AG08396 (cell line): ENCODE results near the gene MEAK7.

Source experiments
- DNase-seq: peaks from one replicate; pipeline ENCODE4 v3.0.0; 2012; ENCODE audit warnings: low spot score, mixed read lengths

The MEAK7 gene

GRCh38 chr16:84511831-84512230 lies 7.4 kb upstream of the MEAK7 start:
- DNase-seq = no peak

- peak; percentile 75 for DNase-seq
Measured at GRCh38 chr16:84511180-84511800, 6.8 kb upstream of the MEAK7 start.

GRCh38 chr16:84509032-84509950 lies 4.8 kb upstream of the MEAK7 start:
- DNase-seq = no peak

- no peak for DNase-seq
Measured at GRCh38 chr16:84508502-84508901, 4.0 kb upstream of the MEAK7 start.

- DNase-seq = no peak
Measured at GRCh38 chr16:84507011-84507982, 2.8 kb upstream of the MEAK7 start.

GRCh38 chr16:84505249-84506187 lies 1.1 kb upstream of the MEAK7 start:
- no peak for DNase-seq

GRCh38 chr16:84503751-84504395 lies 586 bp downstream of the MEAK7 start:
- peak; percentile 57 for DNase-seq

GRCh38 chr16:84502581-84502980 lies 1.9 kb downstream of the MEAK7 start:
- DNase-seq = no peak

- DNase-seq = no peak
Measured at GRCh38 chr16:84502075-84502474, 2.4 kb downstream of the MEAK7 start.

- DNase-seq = peak; percentile 52
Measured at GRCh38 chr16:84501077-84501735, 3.3 kb downstream of the MEAK7 start.

- no peak for DNase-seq
Measured at GRCh38 chr16:84500531-84500930, 3.9 kb downstream of the MEAK7 start.

GRCh38 chr16:84499638-84500037 lies 4.8 kb downstream of the MEAK7 start:
- DNase-seq = no peak

- DNase-seq = no peak
Measured at GRCh38 chr16:84498859-84499620, 5.4 kb downstream of the MEAK7 start.

- no peak for DNase-seq
Measured at GRCh38 chr16:84498223-84498610, 6.2 kb downstream of the MEAK7 start.

- no peak for DNase-seq
Measured at GRCh38 chr16:84497418-84498222, 6.8 kb downstream of the MEAK7 start.

GRCh38 chr16:84496991-84497390 lies 7.5 kb downstream of the MEAK7 start:
- DNase-seq = no peak

GRCh38 chr16:84495506-84495905 lies 9.0 kb downstream of the MEAK7 start:
- DNase-seq = no peak

- no peak for DNase-seq
Measured at GRCh38 chr16:84489131-84489530, 15.3 kb downstream of the MEAK7 start.
